Measurements from ENCODE around the gene PCAT6.

DNA sequence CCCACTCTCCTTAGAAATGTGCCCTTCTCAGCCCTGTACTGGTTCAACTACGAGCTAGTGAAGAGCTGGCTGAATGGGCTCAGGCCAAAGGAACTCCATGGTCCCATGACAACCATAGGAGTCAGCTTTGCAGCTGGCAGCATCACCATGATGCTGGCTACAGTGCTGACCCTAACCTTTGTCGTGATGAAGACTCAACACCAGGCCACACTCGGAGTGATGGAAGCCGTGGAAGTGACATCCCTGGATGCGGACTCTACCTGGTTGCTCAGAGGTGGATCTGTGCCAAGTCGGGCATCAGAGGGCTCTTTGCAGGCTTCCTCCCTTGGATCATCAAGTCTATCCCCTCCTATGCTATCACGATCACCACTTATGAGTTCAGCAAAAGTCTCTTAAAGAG, 14.1 kb upstream of the PCAT6 start:
- TF ChIP-seq, protein P1, sequence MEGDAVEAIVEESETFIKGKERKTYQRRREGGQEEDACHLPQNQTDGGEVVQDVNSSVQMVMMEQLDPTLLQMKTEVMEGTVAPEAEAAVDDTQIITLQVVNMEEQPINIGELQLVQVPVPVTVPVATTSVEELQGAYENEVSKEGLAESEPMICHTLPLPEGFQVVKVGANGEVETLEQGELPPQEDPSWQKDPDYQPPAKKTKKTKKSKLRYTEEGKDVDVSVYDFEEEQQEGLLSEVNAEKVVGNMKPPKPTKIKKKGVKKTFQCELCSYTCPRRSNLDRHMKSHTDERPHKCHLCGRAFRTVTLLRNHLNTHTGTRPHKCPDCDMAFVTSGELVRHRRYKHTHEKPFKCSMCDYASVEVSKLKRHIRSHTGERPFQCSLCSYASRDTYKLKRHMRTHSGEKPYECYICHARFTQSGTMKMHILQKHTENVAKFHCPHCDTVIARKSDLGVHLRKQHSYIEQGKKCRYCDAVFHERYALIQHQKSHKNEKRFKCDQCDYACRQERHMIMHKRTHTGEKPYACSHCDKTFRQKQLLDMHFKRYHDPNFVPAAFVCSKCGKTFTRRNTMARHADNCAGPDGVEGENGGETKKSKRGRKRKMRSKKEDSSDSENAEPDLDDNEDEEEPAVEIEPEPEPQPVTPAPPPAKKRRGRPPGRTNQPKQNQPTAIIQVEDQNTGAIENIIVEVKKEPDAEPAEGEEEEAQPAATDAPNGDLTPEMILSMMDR (conservative IDR thresholded peaks at IDR 0.05; ENCODE audit: low read depth in 2 of 2), result no peak
- TF ChIP-seq POLR2AphosphoS5 (IDR thresholded peaks at IDR 0.05; ENCODE audit: low read depth), result no peak
- TF ChIP-seq EZH2 (IDR thresholded peaks at IDR 0.05; ENCODE audit: low read depth, unreplicated experiment), result no peak
- TF ChIP-seq, protein P2, sequence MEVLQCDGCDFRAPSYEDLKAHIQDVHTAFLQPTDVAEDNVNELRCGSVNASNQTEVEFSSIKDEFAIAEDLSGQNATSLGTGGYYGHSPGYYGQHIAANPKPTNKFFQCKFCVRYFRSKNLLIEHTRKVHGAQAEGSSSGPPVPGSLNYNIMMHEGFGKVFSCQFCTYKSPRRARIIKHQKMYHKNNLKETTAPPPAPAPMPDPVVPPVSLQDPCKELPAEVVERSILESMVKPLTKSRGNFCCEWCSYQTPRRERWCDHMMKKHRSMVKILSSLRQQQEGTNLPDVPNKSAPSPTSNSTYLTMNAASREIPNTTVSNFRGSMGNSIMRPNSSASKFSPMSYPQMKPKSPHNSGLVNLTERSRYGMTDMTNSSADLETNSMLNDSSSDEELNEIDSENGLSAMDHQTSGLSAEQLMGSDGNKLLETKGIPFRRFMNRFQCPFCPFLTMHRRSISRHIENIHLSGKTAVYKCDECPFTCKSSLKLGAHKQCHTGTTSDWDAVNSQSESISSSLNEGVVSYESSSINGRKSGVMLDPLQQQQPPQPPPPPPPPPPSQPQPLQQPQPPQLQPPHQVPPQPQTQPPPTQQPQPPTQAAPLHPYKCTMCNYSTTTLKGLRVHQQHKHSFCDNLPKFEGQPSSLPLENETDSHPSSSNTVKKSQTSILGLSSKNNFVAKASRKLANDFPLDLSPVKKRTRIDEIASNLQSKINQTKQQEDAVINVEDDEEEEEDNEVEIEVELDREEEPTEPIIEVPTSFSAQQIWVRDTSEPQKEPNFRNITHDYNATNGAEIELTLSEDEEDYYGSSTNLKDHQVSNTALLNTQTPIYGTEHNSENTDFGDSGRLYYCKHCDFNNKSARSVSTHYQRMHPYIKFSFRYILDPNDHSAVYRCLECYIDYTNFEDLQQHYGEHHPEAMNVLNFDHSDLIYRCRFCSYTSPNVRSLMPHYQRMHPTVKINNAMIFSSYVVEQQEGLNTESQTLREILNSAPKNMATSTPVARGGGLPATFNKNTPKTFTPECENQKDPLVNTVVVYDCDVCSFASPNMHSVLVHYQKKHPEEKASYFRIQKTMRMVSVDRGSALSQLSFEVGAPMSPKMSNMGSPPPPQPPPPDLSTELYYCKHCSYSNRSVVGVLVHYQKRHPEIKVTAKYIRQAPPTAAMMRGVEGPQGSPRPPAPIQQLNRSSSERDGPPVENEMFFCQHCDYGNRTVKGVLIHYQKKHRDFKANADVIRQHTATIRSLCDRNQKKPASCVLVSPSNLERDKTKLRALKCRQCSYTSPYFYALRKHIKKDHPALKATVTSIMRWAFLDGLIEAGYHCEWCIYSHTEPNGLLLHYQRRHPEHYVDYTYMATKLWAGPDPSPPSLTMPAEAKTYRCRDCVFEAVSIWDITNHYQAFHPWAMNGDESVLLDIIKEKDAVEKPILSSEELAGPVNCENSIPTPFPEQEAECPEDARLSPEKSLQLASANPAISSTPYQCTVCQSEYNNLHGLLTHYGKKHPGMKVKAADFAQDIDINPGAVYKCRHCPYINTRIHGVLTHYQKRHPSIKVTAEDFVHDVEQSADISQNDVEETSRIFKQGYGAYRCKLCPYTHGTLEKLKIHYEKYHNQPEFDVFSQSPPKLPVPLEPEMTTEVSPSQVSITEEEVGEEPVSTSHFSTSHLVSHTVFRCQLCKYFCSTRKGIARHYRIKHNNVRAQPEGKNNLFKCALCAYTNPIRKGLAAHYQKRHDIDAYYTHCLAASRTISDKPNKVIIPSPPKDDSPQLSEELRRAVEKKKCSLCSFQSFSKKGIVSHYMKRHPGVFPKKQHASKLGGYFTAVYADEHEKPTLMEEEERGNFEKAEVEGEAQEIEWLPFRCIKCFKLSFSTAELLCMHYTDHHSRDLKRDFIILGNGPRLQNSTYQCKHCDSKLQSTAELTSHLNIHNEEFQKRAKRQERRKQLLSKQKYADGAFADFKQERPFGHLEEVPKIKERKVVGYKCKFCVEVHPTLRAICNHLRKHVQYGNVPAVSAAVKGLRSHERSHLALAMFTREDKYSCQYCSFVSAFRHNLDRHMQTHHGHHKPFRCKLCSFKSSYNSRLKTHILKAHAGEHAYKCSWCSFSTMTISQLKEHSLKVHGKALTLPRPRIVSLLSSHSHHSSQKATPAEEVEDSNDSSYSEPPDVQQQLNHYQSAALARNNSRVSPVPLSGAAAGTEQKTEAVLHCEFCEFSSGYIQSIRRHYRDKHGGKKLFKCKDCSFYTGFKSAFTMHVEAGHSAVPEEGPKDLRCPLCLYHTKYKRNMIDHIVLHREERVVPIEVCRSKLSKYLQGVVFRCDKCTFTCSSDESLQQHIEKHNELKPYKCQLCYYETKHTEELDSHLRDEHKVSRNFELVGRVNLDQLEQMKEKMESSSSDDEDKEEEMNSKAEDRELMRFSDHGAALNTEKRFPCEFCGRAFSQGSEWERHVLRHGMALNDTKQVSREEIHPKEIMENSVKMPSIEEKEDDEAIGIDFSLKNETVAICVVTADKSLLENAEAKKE (CRISPR knock-in tag; IDR thresholded peaks at IDR 0.05), result no peak
- no peak for TF ChIP-seq CREB1 (CRISPR knock-in tag; IDR thresholded peaks at IDR 0.05; ENCODE audit: low read depth)
- no peak for TF ChIP-seq ZNF331 (CRISPR knock-in tag; IDR thresholded peaks at IDR 0.05; ENCODE audit: low read depth)
- TF ChIP-seq EZH2phosphoT487 (IDR thresholded peaks at IDR 0.05; ENCODE audit: unreplicated experiment), result no peak
- TF ChIP-seq, protein P3, sequence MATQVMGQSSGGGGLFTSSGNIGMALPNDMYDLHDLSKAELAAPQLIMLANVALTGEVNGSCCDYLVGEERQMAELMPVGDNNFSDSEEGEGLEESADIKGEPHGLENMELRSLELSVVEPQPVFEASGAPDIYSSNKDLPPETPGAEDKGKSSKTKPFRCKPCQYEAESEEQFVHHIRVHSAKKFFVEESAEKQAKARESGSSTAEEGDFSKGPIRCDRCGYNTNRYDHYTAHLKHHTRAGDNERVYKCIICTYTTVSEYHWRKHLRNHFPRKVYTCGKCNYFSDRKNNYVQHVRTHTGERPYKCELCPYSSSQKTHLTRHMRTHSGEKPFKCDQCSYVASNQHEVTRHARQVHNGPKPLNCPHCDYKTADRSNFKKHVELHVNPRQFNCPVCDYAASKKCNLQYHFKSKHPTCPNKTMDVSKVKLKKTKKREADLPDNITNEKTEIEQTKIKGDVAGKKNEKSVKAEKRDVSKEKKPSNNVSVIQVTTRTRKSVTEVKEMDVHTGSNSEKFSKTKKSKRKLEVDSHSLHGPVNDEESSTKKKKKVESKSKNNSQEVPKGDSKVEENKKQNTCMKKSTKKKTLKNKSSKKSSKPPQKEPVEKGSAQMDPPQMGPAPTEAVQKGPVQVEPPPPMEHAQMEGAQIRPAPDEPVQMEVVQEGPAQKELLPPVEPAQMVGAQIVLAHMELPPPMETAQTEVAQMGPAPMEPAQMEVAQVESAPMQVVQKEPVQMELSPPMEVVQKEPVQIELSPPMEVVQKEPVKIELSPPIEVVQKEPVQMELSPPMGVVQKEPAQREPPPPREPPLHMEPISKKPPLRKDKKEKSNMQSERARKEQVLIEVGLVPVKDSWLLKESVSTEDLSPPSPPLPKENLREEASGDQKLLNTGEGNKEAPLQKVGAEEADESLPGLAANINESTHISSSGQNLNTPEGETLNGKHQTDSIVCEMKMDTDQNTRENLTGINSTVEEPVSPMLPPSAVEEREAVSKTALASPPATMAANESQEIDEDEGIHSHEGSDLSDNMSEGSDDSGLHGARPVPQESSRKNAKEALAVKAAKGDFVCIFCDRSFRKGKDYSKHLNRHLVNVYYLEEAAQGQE (IDR thresholded peaks at IDR 0.05; ENCODE audit: unreplicated experiment), result no peak
- TF ChIP-seq ZNF114 (CRISPR knock-in tag; IDR thresholded peaks at IDR 0.05), result no peak
- TF ChIP-seq, protein P4, sequence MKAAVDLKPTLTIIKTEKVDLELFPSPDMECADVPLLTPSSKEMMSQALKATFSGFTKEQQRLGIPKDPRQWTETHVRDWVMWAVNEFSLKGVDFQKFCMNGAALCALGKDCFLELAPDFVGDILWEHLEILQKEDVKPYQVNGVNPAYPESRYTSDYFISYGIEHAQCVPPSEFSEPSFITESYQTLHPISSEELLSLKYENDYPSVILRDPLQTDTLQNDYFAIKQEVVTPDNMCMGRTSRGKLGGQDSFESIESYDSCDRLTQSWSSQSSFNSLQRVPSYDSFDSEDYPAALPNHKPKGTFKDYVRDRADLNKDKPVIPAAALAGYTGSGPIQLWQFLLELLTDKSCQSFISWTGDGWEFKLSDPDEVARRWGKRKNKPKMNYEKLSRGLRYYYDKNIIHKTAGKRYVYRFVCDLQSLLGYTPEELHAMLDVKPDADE (IDR thresholded peaks at IDR 0.05), result no peak
- no peak for TF ChIP-seq STAT1 (IDR thresholded peaks at IDR 0.05; ENCODE audit: unreplicated experiment)
